ENCODE data around the gene TSHZ2.

TSHZ2 gene

DNA sequence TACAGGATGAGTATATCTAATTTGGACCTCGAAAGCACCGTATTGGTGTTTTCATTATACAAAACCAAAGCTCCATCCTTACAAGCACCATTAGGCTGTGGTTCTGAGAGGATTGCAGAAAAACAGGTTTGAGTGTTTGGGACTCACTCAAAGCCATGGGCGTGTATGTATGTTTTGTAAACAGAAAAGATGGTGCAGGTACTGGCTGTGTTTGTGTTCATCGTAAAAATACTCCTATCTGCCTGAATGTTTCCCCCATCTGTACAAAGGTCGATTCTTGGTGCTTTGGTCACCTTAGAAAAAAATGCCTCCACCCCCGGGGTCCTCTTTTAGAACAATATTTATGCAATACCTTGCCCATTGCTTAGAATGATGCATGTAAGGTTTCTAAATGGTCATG is 286.6 kb downstream of the TSHZ2 start:
- DNase-seq, result no peak

DNA sequence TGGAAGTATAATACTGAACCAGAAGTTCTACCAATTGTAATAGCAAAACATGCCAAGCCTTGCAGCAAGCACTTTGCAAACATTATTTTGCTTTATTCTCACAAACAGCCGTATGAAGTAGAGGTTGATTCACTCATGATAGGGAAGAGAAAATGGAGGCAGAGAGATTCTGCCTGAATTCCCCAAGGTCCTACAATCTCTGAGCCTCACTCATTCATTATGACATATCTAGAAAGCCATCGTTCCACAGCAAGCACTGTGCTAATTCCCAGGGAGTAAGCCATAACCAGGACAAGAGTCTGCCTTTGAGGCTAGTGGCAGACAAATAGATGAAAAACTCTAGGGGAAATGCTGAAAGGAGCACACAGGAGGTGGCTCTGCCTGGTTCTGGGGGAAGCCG is 288.0 kb downstream of the TSHZ2 start:
- peak; percentile 42 for DNase-seq

DNA sequence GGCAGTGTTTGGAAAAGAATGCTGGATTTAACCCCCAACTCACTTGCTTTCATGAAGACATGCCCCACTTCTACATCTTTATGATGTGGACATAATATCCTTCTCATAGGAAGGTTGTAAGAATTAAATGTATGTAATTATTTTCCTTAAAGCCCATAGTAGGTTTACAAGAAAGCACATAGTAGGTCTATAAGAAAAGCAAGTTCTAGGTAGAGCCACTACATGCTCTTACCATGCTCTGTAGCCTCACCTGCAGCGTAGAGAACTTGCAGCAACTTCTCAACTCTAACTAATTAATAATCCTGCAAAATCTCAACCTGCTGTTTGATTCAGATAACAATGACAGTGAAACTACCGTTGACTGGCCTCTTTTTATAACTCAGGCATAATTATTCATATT is 288.4 kb downstream of the TSHZ2 start:
- DNase-seq, result no peak

DNA sequence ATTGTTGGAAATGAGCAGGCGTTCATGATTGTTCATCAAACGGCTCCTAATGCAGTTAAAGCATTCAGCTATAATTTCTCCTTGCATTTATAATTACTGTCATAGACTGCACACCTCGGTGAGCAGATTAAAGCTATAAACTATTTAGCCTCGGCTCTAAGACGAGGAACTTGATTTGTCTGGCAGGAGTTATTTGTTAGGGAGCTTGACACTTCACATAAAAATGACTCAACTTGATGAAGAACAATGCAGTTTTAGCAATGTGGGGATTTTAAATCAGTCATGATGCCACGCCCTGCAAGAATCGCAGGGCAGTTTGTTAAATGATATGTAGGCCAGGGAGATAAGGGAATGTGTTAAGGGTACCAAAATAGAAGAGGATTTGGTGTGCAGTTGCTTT is 290.2 kb downstream of the TSHZ2 start:
- no peak for DNase-seq

DNA sequence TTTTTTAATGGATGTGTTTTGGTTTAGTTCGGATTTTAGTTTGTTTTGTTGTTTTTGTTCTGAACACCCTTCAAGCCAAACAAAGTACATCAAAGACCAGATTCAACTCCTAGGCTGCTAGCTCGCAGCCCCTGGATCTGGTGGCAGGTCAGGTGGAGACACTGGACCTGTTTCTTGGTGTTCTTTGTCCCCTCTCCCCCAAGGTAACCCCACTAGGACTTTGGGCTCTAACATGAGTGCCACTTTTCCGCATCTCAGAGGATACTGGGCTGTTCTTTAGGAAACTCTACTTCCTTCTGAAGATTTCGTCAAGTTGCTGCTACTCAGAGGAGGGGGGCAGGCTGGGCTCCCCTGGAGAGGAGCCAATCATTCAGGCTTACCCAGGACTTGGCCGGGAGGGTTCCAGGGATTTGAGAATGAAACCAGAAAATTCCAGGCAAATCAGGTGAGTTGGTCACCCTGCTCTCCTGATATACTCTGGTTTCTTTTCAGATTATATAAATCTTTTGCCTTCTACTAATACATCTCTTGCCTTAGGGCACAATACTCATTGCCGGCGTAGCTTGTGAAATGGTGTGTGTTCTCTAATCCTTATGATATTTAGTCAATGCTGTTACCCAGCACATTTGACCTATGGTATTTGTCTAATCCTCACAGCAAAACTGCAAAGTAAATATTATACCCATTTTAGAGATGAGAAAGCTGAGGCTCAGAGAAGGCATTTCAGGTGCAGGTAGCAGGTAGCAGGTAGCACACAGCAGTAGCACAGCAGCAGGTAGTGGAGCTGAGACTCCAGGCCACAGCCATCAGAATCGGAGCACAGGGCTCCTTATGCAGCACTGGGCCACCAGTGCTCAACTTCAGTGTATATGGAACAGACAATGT is 291.6 kb downstream of the TSHZ2 start:
- DNase-seq, result no peak

DNA sequence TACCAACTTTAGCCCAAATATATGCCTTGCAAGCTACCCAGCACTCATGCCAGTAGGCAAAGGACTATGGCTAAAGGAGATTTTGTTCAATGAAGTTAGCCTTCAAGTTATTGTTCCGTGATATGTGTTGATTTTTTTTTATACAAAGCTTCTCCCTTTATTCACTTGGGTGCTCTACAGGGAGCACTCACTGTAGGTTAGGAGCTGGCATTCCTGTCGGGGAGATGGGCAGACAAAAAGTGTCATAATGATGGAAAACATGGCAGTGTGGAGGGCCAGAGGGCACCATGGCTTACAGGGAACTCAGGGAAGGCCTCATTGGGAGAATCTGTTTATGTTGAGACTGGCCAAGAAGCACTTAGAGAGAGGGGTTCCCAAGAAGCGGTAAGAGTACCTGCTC is 292.4 kb downstream of the TSHZ2 start:
- no peak for DNase-seq

DNA sequence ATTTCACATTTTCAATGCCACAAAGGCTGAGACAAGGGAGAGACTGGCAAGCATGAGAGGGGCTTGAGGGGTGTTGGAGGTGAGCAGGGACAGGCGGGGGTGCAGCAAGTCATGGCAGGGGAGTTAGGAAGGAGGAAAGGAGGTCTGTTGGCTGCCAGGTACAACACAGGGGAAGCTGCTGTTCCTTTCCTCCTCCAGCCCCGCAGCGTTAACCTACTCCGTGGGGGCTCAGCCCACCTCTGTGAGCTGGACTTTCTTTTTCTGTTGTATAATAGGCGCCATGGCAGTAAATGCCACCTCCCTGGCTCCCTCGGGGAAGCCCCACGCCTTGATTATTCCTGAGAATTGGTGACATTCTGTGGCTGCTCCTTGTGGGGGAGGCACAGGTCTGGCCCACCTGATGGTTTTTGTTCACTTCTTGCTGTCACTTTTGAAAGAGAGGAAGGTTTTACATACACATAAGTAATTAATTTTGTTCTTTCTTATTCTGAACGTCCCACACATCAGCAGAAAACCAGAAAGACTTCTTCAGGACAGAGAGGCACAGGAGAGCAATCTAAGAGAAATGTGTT is 293.2 kb downstream of the TSHZ2 start:
- DNase-seq, result no peak

DNA sequence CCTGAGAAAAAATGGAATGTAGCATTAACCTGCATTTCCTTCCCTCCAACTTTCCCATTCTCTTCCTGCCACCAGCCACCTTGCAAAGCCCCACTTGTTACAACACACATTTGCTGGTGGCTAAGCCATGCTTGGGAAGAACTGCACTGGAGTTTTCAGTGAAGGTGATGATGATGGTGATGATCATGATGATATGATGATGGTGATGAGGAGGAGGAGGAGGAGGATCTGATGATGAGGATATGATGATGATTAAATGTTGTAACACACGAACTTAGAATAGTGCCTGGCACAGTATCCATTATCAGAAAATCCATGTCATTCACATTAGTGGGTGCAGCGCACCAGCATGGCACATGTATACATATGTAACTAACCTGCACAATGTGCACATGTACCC is 297.2 kb downstream of the TSHZ2 start:
- DNase-seq, result no peak

DNA sequence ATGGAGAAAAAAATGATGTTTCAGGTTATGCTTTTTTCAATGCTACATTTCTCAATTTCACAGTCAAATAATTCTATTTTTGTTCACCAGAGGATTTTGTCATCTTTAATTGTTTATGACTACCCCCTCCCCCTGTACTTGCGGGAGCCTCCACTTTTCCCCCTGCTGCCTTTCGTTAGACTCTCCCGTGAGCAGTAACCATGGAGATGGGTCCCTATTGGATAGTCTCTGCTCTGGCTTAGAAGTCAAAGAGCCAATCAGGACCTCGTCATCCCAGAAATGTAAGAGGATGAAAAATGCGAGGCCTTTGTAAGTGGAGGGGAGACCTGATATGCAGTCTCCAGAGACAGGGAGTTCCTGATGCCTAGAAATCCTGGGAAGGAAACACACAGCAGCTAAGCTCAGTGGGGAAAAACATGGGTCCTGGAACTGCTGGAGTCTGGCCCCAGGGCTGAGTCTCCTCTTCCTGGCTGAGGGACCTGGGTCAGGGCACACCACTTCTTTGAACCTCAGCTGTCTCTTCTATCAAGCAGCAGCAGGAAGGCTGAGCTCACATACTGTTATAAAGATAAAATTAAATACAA is 298.7 kb downstream of the TSHZ2 start:
- peak; percentile 62 for DNase-seq

DNA sequence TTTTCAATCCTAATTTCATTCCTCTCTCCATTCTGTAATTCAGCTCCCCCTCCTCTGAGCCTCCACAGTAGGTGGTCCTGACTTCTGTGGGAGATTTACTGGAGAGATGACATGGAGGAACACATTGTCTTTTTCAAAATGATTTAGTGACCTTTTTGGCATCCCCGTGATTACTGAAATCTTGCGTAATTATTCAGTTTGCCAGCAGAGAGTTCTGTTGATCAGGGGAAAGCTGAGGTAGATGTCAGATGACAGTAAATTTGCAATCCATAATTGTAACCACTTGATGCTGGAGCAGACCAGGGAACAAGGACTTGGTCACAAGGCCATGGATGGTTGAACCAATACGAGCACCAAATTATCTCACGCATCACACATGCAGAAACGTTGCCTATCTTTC is 302.2 kb downstream of the TSHZ2 start:
- no peak for DNase-seq

DNA sequence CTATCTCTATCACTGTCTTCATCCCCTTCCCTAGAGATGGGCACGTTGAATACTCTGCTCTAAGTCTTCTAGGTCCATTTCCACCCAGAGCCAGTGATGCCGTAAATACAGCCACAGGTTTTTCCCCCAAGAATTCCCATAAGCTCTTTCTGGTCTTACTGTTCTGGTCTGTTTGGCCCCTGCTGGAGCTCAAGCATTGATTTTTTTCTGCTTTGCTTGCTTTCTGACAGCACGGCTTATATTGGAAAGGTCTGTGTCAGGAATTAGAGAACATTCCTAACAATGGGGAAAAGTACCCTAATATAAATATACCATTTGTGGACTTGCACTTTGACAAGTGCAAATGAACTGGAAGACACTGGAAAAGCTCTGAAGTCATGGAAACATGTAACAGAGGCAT is 302.6 kb downstream of the TSHZ2 start:
- no peak for DNase-seq

DNA sequence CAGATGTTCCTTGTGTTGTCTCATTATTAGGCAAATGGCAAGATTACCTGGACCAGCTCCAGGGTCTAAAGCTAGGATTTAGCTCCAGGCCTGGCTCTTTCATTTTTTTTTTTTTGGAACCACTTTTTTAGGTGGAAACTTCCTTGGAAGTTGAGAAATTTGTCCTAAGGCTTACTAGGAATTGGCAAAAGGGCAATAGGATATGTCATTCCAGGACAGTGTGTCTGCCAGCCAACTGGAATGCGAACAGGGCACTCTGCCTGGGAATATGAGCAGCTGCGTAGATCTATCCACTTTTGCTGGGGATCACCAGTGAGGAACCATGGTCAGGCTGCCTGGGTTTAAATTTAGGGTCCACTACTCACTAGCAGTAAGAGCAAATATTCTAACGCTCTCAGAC is 304.0 kb downstream of the TSHZ2 start:
- DNase-seq, result no peak

DNA sequence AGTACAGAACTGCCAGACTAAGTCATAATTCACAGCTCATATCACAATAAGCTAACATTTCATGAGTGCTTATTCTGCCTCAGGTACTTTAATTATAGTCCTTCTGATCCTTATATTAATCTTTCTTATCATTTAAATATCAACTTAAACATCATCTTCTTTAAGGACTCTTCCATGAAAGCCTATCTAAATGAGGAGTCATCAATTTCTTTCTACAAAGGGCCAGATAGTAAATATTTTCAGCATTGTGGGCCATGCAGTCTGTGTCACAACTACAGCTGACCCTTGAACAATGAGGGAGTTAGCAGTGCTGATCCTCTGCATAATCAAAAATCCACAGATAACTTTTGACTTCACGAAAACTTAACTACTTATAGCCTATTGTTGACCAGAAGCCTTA is 306.4 kb downstream of the TSHZ2 start:
- DNase-seq, result no peak

DNA sequence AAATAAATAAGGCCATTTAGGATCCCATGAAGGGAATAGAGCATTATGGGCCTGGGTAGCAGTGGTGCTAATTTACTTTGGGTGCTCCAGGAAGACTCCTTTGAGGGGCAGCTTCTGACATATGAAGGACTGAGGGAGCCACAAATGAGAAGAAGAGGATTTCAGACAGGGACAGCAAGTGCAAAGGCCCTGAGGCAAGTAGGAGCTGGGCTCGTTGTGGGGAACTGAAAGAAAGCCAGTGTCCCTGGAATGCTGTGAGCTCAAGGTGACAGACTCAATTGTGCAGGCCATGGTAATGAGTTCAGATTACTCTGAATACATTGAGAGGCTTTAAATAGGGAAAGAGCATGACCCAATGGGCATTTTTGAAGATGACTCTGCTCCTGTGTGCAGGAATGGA is 307.6 kb downstream of the TSHZ2 start:
- no peak for DNase-seq

DNA sequence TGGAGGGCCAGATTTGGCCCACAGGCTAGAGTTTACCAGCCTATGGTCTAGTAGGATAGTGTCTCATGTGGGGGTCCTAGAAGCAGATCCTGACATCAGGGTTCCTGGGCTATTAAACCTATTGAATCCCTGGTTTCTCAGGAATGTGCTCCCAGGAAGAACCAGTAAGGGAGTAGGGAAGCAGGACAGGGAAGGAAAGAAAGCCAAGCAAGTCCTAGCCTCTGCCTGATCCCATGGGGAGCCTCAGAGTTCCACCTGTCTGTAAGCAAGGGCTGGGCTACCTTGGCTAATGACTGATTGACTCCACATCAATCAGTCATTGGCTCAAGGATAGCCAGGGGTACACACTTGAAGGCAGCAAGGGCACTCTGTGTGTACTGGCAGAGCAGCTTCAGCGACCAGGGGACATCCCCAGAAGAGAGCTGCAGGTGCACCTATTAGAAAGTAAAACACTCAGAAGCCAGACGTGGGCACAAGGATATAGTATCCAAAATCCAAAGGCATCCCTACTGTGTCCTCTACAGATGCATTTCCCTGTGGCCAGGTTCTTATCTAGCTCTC is 309.5 kb downstream of the TSHZ2 start:
- DNase-seq, result no peak

DNA sequence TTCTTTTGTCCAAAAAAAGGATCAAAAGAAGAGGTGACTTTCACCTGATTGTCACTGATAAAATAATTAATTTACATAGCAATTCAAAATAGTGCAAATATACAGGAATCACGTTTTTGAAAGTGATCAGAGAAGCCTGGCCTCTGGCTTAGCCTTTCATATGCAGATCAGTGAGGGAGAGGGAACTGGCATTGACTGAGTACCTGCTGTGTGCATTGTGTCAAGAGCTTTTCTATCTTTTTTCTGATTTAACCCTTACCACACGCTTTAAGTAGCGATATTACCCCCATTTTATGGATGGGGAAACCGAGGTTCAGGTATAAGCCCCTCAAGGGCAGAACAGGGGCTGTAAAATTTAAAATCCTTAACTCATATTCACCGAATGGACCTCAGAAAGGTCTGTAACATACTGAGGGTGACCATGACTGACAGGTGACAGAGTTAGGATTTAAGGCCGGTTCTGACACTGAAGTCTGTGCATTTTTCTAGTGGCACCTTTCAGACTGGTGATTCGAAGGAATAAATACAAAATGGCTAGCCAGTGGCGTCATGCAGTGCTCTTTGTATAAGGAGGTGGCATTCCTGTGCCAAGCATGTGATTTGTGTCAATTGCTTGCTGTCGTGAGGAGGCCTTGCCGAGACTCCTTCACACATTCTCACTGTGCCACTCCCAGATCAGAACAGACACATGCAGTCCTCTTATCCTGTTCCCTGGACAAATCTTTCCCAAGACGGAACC is 310.2 kb downstream of the TSHZ2 start:
- no peak for DNase-seq

DNA sequence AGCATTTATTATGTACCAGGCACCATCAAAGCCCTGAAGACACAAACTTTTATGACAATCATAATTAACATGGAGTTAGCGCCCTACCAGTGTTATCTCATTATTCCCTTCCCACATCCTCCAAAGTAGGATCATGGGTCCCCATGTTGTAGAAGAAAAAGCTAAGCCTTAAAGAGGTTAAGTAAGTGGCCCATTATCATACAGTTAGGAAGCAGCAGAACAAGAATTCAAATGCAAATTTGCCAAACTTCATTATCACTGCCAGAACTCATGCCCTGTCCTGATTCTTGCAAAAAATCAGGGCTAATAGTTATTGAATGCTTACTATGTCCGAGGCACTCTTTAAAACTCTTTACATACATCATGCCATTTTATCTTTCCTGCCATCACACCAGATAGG is 310.9 kb downstream of the TSHZ2 start:
- DNase-seq, result no peak

DNA sequence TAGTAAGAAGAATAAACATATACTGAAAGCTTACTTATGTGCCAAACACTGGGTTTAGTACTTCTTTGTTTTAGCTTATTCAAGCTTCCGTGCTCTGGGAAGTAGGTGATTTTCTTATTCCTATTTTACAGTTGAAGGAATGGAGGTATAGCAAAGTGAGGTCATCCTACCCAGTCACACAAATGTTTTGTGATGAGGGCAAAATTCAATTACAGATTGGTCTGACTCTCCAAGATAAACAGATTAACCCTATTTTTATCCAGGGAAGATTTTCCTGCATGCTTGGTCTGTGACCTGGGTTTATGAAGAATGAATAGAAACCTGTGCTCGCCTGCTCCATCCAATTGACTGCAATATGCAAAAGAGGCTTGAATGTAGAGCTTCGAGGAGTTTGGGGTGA is 311.4 kb downstream of the TSHZ2 start:
- DNase-seq, result no peak

DNA sequence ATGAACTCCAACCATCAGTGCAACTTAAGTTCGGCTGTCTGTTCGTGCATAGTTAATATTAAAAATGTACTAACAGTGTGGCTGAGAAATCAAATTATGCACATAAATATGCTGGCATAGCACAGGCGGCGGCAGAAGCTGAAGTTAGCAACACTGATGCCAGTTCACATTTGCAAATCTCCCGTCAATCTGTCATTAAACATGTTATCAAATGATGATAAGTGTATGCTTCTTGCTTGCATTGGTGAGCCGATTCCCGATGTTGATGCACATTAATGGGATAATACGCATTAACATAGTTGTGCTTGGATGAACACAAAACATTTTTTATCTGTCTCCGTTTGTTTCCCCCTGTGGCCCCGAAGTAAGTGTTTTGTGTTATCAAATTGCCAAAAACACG is 312.1 kb downstream of the TSHZ2 start:
- peak; percentile 57 for DNase-seq

DNA sequence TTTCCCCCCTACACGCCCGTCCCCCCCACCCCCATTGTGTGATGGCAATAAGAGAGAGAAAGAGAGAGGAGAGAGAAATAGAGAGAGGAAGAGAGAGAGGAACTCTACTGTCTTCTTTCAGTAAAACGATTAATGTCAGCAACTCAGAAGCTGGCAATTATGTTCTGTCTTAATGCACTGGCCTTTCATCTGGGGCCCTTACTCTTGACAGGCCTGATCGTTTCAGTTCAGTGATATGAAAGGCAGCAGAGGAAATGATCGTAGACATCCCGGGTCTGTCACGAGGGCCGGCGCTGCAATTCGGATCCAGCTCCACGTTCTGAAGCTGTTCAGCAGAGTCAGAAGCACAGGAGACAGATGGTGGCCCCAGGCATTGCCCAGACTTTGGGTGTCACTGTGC is 312.5 kb downstream of the TSHZ2 start:
- DNase-seq, result peak; percentile 55

DNA sequence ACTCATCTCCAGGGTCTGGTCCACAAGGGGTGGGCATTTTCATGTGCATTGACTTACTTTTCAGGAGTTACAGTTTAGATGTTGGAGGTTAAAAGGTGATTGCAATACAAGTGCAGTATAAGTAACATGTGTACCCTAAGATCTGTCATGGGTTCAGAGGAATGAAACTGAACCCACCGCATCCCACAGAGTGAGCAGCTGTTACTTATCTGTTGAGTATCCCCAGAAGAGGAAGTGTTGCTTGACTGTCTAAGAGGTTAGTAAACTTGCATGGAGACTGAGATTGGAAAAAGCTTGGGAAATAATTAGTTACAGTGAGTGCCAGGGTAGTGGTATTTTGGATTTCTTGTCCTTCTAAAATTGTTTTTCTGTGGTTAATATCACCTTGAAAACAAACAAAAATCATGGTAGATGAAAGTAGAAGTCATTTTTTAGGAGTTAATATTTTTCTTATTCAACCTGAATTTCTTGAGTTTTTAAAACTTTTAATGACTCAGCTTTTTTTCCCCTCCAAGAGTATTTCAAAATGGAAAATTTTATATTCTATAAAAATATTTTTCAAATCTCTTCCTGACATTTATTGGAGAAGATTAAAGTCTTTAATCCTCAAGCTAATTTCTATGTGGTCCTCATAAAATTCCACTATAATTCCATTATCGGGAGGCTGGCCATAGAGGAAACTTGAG is 315.3 kb downstream of the TSHZ2 start:
- no peak for DNase-seq

DNA sequence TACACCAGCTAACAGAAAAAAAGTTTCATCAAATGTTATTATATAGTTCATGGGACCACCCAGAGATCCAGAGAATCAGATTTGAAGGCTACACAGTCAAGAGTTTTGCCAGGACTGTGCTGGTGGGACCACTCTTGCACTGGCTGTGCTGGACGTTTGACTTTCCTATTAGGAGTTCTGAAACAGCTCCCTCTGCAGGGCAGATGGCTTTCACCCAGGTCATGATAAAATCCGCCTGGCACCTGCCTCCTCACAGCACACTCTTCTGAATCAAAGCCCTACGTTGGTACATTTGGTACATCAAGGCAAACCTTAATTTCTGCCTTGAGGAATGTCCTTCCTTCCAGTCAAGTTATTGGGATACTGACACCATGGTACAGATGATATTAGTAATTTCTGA is 319.4 kb downstream of the TSHZ2 start:
- no peak for DNase-seq

DNA sequence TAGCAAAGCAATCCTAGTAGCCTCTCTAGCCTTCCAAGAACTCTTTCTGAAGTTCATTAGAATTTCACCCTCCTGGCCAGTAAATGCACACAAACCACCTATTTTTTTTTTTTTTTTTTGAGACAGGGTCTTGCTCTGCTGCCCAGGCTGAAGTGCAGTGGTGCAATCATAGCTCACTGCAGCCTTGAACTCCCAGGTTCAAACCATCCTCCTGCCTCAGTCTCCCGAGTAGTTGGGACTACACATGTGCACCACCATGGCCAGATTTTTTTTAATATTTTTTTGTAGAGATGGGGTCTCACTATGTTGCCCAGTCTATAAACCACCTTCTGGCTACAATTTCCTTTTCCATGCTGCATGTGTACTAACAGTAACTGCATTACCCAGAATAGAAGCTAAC is 320.2 kb downstream of the TSHZ2 start:
- no peak for DNase-seq

Measured in retina (tissue), 1 donor.